H1 (cell line): ENCODE results near the gene NTPCR. TPM values are rescaled to one million over a fixed set of nuclear protein-coding genes. Genes with fewer than 3 reads are reported as not detected.

Experiments
- CTCF ChIA-PET: fragments of 300-600 bp; sonication (Branson Sonifier 250); formaldehyde crosslinking; loops from one replicate; lab custom pipeline; 2021; ENCODE audit not compliant: partially characterized antibody; lab: Charles Lee
- POLR2A ChIA-PET: fragments of 300-600 bp; sonication (Branson Sonifier 250); formaldehyde crosslinking; loops from one replicate; lab custom pipeline; 2021; ENCODE audit warnings: inconsistent platforms; ENCODE audit not compliant: partially characterized antibody; lab: Charles Lee
- DNase-seq, 2 experiments: peaks; one replicate each; pipeline versions ENCODE4 v3.0.0 to v3.0.0-alpha.2; 2010 to 2022; ENCODE audit warnings: low spot score in 2 of 2, low read depth in 1 of 2, mixed read lengths in 1 of 2
- FAIRE-seq: peaks from 2 replicates; lab custom pipeline; 2011; peaks lifted over from hg19 to GRCh38; lab: Jason Lieb, UNC
- H2AFZ ChIP-seq: 2 replicates; pipeline ENCODE4 v1.8.1; 2012; ENCODE audit warnings: low read length, inconsistent platforms
- H2AK5ac ChIP-seq: 2 replicates; pipeline ENCODE4 v1.6.1; 2013; ENCODE audit warnings: low read depth, low read length
- H2BK120ac ChIP-seq: replicated peaks from 2 replicates; pipeline ENCODE3; 2013; ENCODE audit warnings: low read depth, low read length, inconsistent platforms
- H2BK12ac ChIP-seq: 2 replicates; pipeline ENCODE4 v1.6.1; 2013; ENCODE audit warnings: low read depth, low read length
- H2BK15ac ChIP-seq: 2 replicates; pipeline ENCODE4 v1.6.1; 2013; ENCODE audit warnings: low read length
- H2BK20ac ChIP-seq: 2 replicates; pipeline ENCODE4 v1.6.1; 2013; ENCODE audit warnings: low read length
- H2BK5ac ChIP-seq: 2 replicates; pipeline ENCODE4 v1.6.1; 2013; ENCODE audit warnings: low read depth, low read length
- H3K14ac ChIP-seq: 2 replicates; pipeline ENCODE4 v1.6.1; 2013; ENCODE audit warnings: inconsistent platforms; ENCODE audit not compliant: insufficient read length
- H3K18ac ChIP-seq: 2 replicates; pipeline ENCODE4 v1.6.1; 2013; ENCODE audit warnings: low read length; ENCODE audit errors: extremely low read depth
- H3K23ac ChIP-seq: 2 replicates; pipeline ENCODE4 v1.6.1; 2013; ENCODE audit warnings: inconsistent platforms; ENCODE audit not compliant: insufficient read length
- H3K23me2 ChIP-seq: 2 replicates; pipeline ENCODE4 v1.6.1; 2013; ENCODE audit warnings: low read depth, low read length
- H3K27ac ChIP-seq: 2 replicates; pipeline ENCODE4 v1.6.1; 2011; ENCODE audit warnings: low read depth, low read length, inconsistent platforms
- H3K27me3 ChIP-seq, 4 experiments: replicated peaks in 1 of 4; 1 replicate in 1 of 4; 2 replicates in 3 of 4; pipeline versions ENCODE4 v1.6.1 to v1.8.1; 2011 to 2013; ENCODE audit warnings: low read length in 3 of 4, mild to moderate bottlenecking in 3 of 4, inconsistent platforms in 2 of 4, mixed read lengths in 2 of 4, moderate library complexity in 1 of 4; ENCODE audit not compliant: control insufficient read depth in 3 of 4, insufficient read depth in 3 of 4; ENCODE audit errors: extremely low read depth in 1 of 4
- H3K36me3 ChIP-seq, 4 experiments: 2 replicates each; pipeline versions ENCODE4 v1.6.1 to v1.8.1; 2011 to 2013; ENCODE audit warnings: mild to moderate bottlenecking in 4 of 4, low read length in 3 of 4, moderate library complexity in 2 of 4, control low read depth in 1 of 4, inconsistent platforms in 1 of 4; ENCODE audit not compliant: insufficient read depth in 4 of 4, control insufficient read depth in 2 of 4
- H3K4ac ChIP-seq: replicated peaks from 2 replicates; pipeline ENCODE3; 2013; ENCODE audit warnings: low read length, low read depth, mixed read lengths, inconsistent platforms; ENCODE audit not compliant: insufficient read length
- H3K4me1 ChIP-seq, 4 experiments: replicated peaks in 1 of 4; 1 replicate in 1 of 4; 2 replicates in 3 of 4; pipeline versions ENCODE4 v1.6.1 to v1.8.1; 2011 to 2013; ENCODE audit warnings: low read length in 3 of 4, inconsistent platforms in 2 of 4, mixed read lengths in 1 of 4; ENCODE audit not compliant: insufficient read depth in 4 of 4, control insufficient read depth in 3 of 4
- H3K4me2 ChIP-seq, 2 experiments: 2 replicates each; pipeline versions ENCODE4 v1.6.1 to v1.8.1; 2011 to 2013; ENCODE audit warnings: low read depth in 2 of 2, low read length in 2 of 2, control low read depth in 1 of 2, inconsistent platforms in 1 of 2, mild to moderate bottlenecking in 1 of 2; ENCODE audit not compliant: insufficient read depth in 1 of 2
- H3K4me3 ChIP-seq, 4 experiments: fragments of 200-600, 300-600 bp in 1 of 4; sonication (generic), shearing (Covaris generic), sonication (Bioruptor Twin) in 1 of 4; 2 replicates each; pipeline versions ENCODE4 v1.5.1 to v1.8.1; 2011 to 2016; ENCODE audit warnings: low read length in 4 of 4, low read depth in 3 of 4, control low read depth in 2 of 4, inconsistent platforms in 2 of 4, mild to moderate bottlenecking in 2 of 4, mixed read lengths in 1 of 4, moderate library complexity in 1 of 4; ENCODE audit not compliant: insufficient read depth in 2 of 4; ENCODE audit errors: extremely low read depth in 1 of 4
- H3K56ac ChIP-seq: replicated peaks from 2 replicates; pipeline ENCODE3; 2013; ENCODE audit warnings: low read depth, mild to moderate bottlenecking, mixed read lengths, low read length, inconsistent platforms; ENCODE audit not compliant: insufficient read length
- H3K79me1 ChIP-seq: 2 replicates; pipeline ENCODE4 v1.6.1; 2013; ENCODE audit warnings: low read depth, low read length, control low read depth
- H3K79me2 ChIP-seq, 2 experiments: 2 replicates each; pipeline versions ENCODE4 v1.6.1 to v1.8.1; 2012 to 2013; ENCODE audit warnings: low read length in 2 of 2, mild to moderate bottlenecking in 2 of 2, inconsistent platforms in 1 of 2; ENCODE audit not compliant: insufficient read depth in 2 of 2, control insufficient read depth in 1 of 2
- H3K9ac ChIP-seq, 4 experiments: replicated peaks in 1 of 4; 1 replicate in 1 of 4; 2 replicates in 3 of 4; pipeline versions ENCODE4 v1.6.1 to v1.8.1; 2011 to 2013; ENCODE audit warnings: low read depth in 3 of 4, low read length in 3 of 4, control low read depth in 2 of 4, mild to moderate bottlenecking in 2 of 4, moderate library complexity in 2 of 4, inconsistent platforms in 1 of 4; ENCODE audit errors: extremely low read depth in 1 of 4
- H3K9me3 ChIP-seq, 2 experiments: 2 replicates each; pipeline versions ENCODE4 v1.6.1 to v1.8.1; 2012 to 2013; ENCODE audit warnings: mild to moderate bottlenecking in 2 of 2, moderate library complexity in 2 of 2, control low read depth in 1 of 2, inconsistent platforms in 1 of 2, low read depth in 1 of 2, low read length in 1 of 2, mixed read lengths in 1 of 2; ENCODE audit not compliant: insufficient read depth in 2 of 2
- H4K20me1 ChIP-seq, 2 experiments: replicated peaks in 1 of 2; 2 replicates each; pipeline versions ENCODE3 to v1.8.1; 2011 to 2013; ENCODE audit warnings: inconsistent platforms in 2 of 2, low read length in 2 of 2, mild to moderate bottlenecking in 1 of 2; ENCODE audit not compliant: insufficient read depth in 2 of 2, control insufficient read depth in 1 of 2
- H4K5ac ChIP-seq: 2 replicates; pipeline ENCODE4 v1.6.1; 2013; ENCODE audit warnings: low read length, low read depth, mixed read lengths, inconsistent platforms; ENCODE audit not compliant: insufficient read length
- H4K8ac ChIP-seq: 2 replicates; pipeline ENCODE4 v1.8.0; 2013; ENCODE audit warnings: mild to moderate bottlenecking, moderate library complexity, low read length, inconsistent platforms; ENCODE audit not compliant: insufficient read depth; ENCODE audit errors: extremely low read depth
- H4K91ac ChIP-seq: replicated peaks from 2 replicates; pipeline ENCODE3; 2013; ENCODE audit warnings: low read length, mixed read lengths, inconsistent platforms; ENCODE audit not compliant: insufficient read length
- BCL11A ChIP-seq, 2 experiments: IDR thresholded peaks; one replicate each; pipeline ENCODE4 v1.6.1; 2011; ENCODE audit warnings: low read depth in 2 of 2, low read length in 2 of 2, mild to moderate bottlenecking in 2 of 2
- CTCF ChIP-seq, 3 experiments: IDR thresholded peaks; 1 replicate in 2 of 3; 2 replicates in 1 of 3; pipeline versions ENCODE4 v1.5.1 to v1.6.1; 2011; ENCODE audit warnings: low read length in 3 of 3, mild to moderate bottlenecking in 3 of 3, inconsistent platforms in 2 of 3, low read depth in 1 of 3, moderate library complexity in 1 of 3; ENCODE audit not compliant: insufficient read depth in 1 of 3; ENCODE audit errors: control extremely low read depth in 1 of 3
- E2F6 ChIP-seq: IDR thresholded peaks from 2 replicates; pipeline ENCODE4 v1.6.1; 2012; ENCODE audit warnings: inconsistent platforms
- ZNF274 ChIP-seq: IDR thresholded peaks from 2 replicates; pipeline ENCODE4 v1.7.0; 2012; ENCODE audit warnings: low read length, borderline replicate concordance; ENCODE audit errors: extremely low read depth
- WGBS, 2 experiments: shearing (Covaris generic) in 1 of 2; methylation state at CpG; one replicate each; pipeline versions ENCODE4 v1.1.6 to v1.1.7; 2013 to 2015; ENCODE audit warnings: low lambda C conversion rate in 2 of 2, mixed read lengths in 2 of 2, inconsistent platforms in 1 of 2, low coverage in 1 of 2, missing lambda C conversion rate in 1 of 2; ENCODE audit not compliant: insufficient replicate concordance in 2 of 2, insufficient coverage in 1 of 2, insufficient read length in 1 of 2; ENCODE audit errors: extremely low coverage in 1 of 2, missing lambda C conversion rate in 1 of 2; 5-methylcytosine and 5-hydroxymethylcytosine counted together
- polyA plus RNA-seq, 7 experiments: library from polyadenylated mRNA; depleted of rRNA in 3 of 7; stranded (reverse) in 5 of 7; unstranded in 2 of 7; fragments of >200 nt in 5 of 7; fragments of 200-250 nt in 2 of 7; gene quantifications; 1 replicate in 5 of 7; 2 replicates in 1 of 7; 4 replicates in 1 of 7; pipeline versions ENCODE4 v1.2.1 to v1.2.3, GENCODE V29; 2011 to 2013; ENCODE audit warnings: missing spikeins in 2 of 7, mixed read lengths in 2 of 7
- total RNA-seq: library from RNA; stranded (reverse); fragmentation: NEBNext Ultra II Directional; extraction: Animal tissue kit (Norgen Biotek cat#: 25700); gene quantifications from 2 replicates; pipeline ENCODE4 v1.2.1, GENCODE V29; 2021

The NTPCR gene
- total and polyA plus RNA-seq, 2 of the 8 experiments (the other 6 are each of a cell fraction or from before 2014, with no cell fraction given), result 22.6 to 73.1 TPM

GRCh38 chr1:232924874-232925273 is 25.5 kb upstream of the NTPCR start:
- Histone ChIP-seq H3K79me1 (no peaks in the 10 kb centered on the region), H4K5ac (no peak overlapping the region), H3K27ac (no peak overlapping the region), H2BK120ac (no peak overlapping the region), H3K4me3 (no peak overlapping the region), H3K18ac (no peak overlapping the region), H3K4me1 (no peaks in the 10 kb centered on the region), H2BK15ac (no peak overlapping the region), H2BK12ac (no peak overlapping the region), H2AFZ (no peak overlapping the region), H3K56ac (no peak overlapping the region), H3K23me2 (no peaks in the 10 kb centered on the region), H3K4me2 (no peak overlapping the region), H4K91ac (no peak overlapping the region), H4K20me1 (no peaks in the 10 kb centered on the region), H3K14ac (no peak overlapping the region), H2BK5ac (no peak overlapping the region), H2BK20ac (no peak overlapping the region), H3K27me3 (no peaks in the 10 kb centered on the region), H3K79me2 (no peaks in the 10 kb centered on the region), H3K9ac (no peak overlapping the region), H3K9me3 (no peaks in the 10 kb centered on the region), H2AK5ac (no peak overlapping the region), H3K23ac (no peak overlapping the region), H4K8ac (no peak overlapping the region), H3K4ac (no peak overlapping the region), H3K36me3 (no peaks in the 10 kb centered on the region)
- FAIRE-seq (no peak), DNase-seq (no peak)
- no peak for TF ChIP-seq BCL11A (IDR thresholded peaks at IDR 0.05; ENCODE audit: low read depth in 2 of 2, low read length in 2 of 2)
- no peak for TF ChIP-seq ZNF274
- no peak for TF ChIP-seq CTCF (IDR thresholded peaks at IDR 0.05; ENCODE audit: control extremely low read depth in 1 of 3, insufficient read depth in 1 of 3, low read depth in 1 of 3, low read length in 3 of 3)
- TF ChIP-seq E2F6, result no peak
- WGBS, 2 experiments, result 96% methylated on average over 3 of the region's 3 CpGs; no CpG with 5 or more reads in 1 of the 2 experiments
- ChIA-PET CTCF (no interaction called here), POLR2A (no interaction called here)
